HuH-7.5 (cell line): ENCODE data around the gene UNC93B1.
"Not testable (repeated sequence)": the region's sequence is repeated elsewhere in the genome, so short reads cannot be mapped to it uniquely, and the experiment has no call there.

Experiments
- DNase-seq: peaks from one replicate; pipeline ENCODE4 v3.0.0; 2011; ENCODE audit warnings: low spot score

Gene UNC93B1

DNA sequence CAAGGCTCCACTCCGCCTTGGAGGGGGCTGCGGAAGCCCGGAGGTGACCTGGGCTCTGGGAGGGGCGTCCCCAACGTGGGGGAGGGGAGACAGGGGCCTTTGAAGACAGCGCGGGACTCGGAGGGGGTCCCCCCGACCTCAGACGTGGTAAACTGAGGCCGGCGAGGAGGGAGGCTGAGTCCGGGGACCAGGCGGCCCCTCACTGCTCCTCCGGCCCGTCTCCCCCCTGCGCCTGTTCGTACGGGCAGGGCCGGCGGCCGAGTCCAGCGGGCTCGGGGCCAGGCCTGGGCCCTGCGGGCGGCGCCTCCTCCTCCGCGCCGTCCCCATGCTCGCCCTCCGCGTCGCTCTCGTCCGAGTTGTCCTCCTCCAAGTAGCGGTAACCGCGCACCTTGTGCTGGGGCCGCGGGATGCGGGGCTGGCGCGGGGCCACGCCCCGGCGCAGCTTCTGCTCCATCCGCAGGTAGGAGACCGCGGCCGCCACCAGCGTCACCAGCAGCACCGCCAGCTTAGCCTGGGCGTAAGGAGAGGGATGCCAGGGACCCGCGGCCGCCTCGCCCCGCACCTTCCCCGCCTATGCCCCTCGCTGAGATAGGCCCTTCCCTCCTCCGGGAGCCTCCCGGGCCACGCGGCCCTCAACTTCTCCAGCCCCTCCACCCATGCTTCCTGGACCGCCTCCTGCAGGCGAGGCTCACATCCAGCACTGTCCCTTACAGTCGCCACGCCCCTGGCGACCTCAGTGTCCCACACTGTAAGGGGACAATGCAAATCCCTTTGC, 12.4 kb downstream of the UNC93B1 start:
- DNase-seq: not testable (repeated sequence)

DNA sequence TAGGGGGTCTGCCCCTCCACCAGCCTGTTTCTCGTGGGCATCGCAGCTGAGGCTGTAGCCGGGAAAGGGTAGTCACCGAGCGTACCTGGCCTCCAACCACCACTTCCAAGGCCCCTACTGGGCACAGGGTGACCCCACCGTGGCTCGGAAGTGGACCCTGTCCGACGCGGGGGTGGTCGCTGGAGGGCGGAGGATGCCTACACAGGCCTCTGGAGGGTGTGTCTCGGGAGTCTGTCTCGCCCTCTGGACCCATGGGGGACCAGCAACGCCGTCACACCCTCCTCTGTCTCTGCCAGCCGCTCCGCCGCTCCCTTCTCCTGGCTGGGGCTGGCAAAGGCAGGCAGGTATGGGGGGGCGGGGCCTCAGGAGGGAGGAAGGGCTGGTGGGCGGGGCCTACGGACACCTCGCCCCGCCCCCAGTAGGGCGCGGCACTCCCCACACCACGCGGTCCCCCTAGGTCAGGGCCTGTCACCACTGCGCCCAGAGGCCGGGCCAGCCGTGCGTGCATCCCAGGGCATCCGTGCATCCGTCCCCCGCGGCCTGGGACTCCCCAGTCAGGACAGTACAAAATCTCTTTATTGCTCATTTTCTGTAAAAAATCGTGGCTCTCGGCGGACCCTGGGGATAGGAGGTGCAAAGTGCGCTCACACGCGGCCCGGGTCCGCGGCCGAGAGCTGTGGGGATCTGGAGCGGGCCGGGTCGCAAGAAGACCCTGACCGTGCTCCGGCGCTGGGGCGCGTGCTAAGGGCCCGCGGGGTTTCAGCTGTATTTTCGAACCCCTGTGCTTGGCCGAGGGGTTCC, 13.2 kb downstream of the UNC93B1 start:
- DNase-seq: not testable (repeated sequence)

DNA sequence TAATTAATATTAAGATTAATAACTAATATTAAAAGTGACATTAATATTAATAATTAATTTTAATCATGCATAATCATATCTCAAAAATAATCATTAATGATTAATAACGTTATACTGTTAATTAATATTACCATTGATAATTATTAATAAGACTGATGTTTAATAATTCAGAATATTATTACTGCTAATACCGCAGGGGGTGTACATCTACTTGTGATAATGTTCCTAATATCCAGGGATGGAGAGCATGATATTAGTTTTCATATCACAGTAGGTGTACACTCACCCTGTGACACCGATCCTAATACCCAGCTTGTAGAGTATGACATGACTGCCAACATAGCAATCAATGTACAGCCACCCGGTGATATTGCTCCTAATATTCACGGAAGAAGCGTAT, 18.6 kb downstream of the UNC93B1 start:
- not testable (repeated sequence) for DNase-seq

DNA sequence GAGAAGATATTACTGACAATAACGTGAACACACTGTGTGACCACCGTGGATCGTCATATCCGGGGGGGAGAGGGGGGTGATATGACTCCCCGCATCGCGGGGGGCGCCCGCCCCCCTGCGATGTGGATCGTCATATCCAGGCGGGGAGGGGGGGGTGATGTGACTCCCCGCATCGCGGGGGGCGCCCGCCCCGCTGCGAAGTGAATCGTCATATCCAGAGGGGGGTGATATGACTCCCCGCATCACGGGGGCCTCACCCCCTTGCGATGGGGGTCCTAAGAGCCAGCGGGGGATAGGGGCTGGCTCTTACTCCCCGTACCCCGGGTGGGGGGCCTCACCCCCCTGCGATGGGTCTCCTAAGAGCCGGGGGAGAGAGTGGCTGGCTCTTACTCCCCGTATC, 19.9 kb downstream of the UNC93B1 start:
- no peak for DNase-seq

DNA sequence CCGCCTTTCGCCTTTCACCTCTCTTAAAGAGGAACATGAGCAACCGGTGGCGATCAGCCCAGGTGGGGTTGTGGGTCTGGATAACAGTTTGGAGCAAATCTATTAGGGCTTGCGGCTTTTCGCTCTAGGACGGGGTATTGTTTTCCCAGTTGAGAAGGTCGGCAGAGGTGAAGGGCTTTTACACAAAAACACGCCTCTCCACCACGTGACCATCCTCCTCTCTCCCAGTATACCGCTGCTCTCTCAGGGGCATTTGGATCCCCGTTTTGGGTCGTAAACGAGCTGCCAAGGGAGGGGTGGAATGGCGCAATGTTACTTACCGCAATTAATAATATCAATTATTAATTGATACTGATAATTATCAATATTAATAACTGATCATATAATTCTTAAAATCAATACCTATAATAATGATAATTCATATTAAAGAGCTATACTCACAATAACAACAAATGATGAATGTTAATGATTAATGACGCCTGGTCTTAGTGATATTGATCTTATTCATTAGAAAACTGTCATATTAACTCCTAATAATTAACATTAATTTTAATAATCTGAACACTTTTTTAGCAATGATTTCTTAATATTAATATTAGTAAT, 21.5 kb downstream of the UNC93B1 start:
- DNase-seq: not testable (repeated sequence)

DNA sequence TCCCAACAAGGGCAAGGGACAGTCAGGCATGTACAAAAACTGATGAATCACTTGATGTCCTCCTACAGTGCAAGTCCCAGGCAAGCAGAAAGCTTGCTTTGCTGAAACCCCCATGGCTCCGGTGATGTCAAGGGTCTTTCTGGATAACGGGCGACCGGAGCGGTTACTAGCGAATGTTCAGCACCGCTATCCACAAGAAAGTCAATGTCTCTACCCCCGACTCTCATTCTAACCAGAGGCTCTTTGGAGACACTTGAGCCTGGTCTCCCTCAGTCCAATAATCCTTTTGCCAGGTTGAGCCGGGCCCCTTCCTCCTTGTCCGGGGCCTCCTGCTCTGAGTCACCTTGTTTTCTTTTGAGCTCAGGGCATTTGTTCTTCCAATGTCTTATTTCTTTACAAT, 22.7 kb downstream of the UNC93B1 start:
- not testable (repeated sequence) for DNase-seq

DNA sequence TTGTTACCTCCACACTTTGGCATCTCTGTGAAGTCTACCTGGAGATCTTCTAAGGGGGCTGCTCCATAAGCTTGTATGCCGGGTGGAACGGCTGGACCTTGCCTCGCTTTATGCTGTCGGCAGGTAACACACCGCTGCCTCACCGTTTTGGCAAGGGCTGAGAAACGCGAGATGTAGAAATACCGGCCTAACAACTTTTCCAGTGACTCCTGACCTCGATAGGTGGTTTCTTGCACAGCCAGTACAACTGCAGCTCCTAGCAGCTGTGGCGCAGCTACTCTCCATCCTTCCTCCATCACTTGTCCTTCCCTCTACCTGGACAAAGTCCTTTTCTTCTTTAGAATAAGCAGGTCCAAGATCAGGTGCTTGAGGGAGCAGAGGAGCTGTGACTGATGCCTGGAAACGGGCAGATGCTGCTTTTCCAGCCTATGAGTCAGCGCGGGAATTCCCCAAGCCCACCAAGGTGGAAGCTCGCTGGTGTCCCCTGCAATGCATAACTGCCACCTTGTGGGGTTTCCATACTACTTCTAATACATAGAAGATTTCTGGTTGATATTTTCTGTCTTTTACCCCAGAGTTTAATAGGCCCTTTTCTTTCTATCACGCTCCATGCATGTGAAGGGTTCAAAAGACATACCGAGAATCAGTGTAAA, 25.0 kb downstream of the UNC93B1 start:
- not testable (repeated sequence) for DNase-seq

DNA sequence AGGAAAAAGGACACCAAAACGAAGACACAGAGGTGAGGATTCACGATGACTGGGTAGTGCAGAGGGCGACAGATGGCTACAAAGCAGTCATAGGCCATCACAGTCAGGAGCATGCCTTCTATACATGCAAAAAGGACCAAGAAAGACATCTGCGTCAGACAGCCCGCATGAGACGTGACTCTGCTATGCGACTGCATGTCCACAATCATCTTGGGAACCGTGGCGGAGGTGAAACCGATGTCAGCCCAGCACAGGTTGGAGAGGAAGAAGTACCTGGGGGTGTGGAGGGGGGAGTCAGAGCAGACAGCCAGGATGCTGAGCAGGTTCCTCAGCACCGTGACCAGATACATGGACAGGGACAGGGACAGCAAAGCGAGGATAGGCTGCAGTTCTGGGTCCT, 29.2 kb downstream of the UNC93B1 start:
- not testable (repeated sequence) for DNase-seq

DNA sequence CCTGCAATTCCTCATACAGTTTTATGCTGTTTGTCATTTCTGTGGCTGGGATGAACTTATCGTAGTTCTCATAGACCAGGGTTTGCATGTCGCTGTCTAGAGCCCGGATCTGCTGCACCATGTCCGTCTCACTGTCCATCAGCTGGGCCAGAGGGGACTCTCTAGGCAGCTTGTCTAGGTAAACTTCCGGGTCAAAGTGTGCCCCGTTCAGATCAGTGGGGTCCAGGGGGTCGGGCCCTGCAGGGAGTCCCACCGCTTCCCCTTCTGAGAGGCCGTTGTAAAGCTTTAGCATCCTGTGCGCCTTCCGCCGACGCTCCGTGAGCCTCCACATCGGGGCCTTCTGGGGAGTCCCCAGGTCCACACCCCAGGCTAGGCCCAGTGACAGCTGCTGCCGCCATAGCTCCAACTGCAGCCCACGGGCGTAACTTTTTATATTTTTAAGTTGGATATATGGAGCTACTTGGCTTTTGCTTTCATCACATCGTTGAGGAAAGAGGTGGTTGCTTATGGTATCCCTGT, 38.0 kb downstream of the UNC93B1 start:
- DNase-seq: not testable (repeated sequence)

DNA sequence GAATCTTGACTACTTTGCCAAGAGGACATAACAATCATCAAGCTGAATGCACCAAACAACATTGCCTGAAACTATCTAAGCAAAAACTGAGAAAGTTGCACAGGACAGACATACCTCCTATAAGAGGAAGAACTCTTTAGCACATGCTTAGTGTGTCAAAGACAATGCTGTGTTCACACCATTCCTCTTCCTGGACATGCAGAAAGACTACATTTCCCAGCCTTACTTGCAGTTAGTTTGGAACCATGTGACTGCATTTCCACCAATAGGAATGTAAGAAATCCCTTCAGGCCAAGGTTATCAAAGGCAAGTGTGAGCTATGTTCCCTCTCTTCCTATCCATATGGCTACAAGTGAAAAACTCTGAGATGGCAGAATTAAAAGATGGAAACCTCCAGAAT, 39.2 kb downstream of the UNC93B1 start:
- DNase-seq: not testable (repeated sequence)

DNA sequence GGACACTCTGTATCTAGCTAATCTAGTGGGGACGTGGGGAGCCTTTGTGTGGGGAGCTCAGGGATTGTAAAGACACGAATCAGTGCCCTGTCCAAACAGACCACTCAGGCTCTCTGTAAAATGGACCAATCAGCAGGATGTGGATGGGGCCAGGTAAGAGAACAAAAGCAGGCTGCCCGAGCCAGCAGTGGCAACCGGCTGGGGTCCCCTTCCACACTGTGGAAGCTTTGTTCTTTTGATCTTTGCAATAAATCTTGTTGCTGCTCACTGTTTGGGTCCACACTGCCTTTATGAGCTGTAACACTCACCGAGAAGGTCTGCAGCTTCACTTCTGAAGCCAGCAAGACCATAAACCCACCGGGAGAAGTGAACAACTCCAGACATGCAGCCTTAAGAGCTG, 40.0 kb downstream of the UNC93B1 start:
- not testable (repeated sequence) for DNase-seq

DNA sequence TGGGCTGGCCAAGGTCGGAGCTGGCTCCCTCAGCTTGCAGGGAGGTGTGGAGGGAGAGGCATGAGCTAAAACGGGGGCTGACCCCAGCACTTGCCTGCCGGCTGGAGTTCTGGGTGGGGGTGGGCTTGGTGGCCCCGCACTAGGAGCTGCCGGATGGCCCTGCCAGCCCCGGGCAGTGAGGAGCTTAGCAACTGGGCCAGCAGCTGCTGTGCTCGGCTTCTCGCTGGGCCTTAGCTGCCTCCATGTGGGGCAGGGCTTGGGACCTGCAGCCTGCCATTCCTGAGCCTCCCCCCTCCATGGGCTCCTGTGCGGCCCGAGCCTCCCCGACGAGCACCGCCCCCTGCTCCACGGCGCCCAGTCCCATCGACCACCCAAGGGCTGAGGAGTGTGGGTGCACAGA, 40.7 kb downstream of the UNC93B1 start:
- not testable (repeated sequence) for DNase-seq

DNA sequence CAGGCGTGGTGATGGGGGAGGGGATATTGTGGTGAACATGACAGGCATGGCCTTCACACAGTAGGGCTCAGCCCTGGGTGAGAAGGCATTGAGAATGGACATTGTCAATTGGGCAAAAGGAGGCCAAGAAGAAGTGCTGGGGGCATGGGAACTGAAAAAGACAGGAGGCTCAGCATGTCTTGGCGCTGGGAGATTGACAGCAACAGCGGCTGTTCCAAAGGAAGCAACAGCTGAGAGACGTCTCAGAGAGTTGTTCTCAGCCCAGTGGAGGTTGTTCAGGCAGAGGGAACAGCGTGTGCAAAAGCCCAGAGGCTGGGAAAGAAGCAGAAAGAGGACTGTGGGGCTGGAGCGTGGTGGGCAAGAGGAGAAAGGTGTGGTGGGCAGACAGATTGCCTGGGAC, 47.7 kb downstream of the UNC93B1 start:
- DNase-seq: not testable (repeated sequence)

DNA sequence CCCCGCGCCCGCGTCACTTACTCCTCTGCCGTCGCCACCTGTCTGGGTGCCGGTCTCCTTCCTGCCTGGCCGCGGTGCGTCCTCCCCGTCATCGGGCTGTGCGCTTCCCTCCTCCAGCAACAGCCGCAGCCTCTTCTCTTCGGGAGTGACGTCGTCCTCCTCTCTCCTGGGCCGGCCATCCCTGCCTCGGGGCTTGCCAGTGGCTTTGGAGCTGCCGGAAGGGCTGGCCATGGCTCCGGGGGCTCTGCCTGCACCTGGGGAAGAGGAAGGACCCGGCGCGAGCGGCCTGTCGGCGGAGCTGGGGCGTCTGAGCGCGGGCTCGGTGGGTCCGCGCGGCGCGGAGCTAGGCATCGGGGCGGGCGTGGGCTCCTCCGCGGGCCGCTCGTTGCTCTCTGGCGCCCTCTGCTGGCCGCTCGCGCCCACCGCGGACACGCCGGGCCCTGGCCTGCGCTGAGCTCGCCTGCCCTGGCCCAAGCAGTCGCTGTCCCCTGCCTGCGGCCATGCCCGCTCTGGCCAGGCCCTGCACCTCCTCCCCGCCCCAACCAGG, 48.4 kb downstream of the UNC93B1 start:
- peak; percentile 96 for DNase-seq

DNA sequence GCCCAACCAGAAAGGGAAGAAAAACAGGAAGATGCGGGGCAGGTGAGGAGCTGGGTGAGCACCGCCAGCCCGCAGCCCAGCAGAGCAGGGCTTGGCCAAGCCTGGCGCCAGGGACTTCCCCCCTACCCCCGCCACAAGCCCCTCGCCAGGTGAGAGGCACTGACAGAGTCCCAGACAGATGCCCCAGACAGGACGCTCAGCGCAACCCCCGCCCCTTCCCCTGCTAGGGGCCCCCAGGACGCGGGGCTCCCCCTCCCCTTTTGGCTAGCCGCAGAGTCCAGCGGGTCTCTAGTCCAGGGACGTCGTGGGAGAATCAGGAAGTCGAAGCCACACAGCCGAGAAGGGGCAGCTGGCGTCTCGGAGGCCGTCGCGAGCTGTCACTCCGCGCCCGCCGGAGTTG, 48.9 kb downstream of the UNC93B1 start:
- not testable (repeated sequence) for DNase-seq

DNA sequence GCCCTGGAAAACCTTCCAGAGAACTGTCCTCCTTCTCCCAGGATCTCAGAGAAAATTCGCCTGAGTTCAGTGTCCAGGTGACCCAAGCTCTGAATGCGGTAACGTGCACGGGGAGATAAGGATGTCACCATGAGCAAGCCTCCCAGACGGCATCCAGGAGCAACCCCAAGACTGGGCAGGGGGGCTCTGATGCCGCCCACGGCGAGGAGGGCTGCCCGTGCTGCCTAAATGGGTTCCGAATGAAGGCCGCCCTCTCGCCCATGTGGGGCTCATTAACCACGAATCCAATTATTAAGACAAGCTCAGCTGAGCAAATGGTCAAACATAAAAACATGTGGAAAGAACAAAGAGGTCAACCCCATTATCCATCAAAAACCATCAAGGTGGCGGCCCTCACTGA, 49.6 kb downstream of the UNC93B1 start:
- not testable (repeated sequence) for DNase-seq

DNA sequence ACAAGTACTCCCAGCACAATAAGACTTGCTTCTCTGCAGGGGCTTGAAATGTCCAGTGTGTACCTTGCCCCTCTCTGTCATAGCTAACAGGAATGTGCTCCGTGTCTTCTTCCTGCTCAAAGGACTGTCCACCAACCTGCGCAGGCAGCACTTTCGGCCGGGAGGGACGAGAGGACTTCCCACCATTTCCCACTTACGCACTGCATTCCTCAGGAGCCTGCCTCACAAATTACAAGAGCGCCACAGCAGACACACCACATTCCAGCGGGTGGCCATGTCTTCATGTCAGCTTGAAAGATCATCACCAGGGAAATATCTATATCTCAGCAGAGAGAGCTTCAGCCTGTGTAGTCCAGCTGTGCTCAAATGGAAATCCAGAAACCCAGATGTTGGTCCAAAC, 53.2 kb downstream of the UNC93B1 start:
- not testable (repeated sequence) for DNase-seq

DNA sequence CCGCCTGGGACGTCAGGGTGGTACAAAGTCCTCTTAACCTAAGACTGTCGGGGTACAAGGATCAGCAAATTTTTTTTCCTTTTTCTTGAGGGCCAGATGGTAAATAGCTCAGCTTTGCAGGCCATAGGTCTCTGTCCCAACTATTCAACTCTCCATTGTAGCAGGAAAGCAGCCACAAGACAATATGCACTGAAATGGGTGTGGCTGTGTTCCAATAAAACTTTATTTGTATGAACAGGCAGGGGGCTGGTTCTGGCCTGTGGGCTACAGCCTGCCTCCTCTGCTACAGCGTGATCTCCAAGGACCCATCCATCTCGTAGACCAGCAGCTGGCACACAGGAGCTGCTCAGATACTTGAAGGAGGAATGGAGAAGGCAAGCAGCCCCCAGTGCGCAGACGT, 56.1 kb downstream of the UNC93B1 start:
- not testable (repeated sequence) for DNase-seq

DNA sequence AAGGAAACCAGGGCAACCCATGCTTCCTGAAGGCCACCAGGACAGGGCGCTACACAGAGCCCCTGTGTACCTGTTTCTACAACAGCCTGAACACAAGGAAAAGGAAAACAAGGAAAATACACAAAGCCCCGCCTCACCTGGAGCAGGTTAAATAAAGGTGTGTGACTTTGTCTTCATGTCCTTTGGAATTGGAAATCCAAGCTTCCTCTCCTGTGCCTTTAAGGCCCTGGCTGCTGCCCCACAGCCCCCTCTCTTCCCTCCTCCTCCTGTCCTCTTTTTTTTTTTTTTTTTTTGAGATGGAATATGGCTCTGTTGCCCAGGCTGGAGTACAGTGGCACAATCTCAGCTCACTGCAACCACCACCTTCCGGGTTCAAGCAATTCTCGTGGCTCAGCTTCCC, 57.5 kb downstream of the UNC93B1 start:
- not testable (repeated sequence) for DNase-seq

DNA sequence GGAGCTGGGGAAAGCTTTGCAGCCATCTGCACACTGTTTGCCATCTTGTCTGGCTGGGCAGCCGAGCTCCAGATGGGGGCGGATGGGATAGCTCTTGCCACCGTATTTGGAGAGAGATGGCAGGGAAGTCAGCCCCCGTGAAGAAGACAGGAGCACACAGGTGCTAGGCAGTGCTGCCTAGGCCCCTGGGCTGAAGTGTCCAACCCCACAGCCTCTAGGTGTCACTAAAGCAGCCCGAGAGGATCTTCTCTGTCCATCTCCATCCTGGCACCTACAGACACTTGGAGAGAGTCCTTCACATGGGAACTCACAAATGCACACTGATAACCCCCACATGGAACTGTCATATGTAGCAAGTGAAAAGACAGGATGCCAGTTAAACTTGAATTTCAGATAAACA, 60.5 kb downstream of the UNC93B1 start:
- DNase-seq: not testable (repeated sequence)
